ENCODE data around the gene PSMB5.
"Not testable (repeated sequence)": the region's sequence is repeated elsewhere in the genome, so short reads cannot be mapped to it uniquely, and the experiment has no call there.

PSMB5 gene

DNA sequence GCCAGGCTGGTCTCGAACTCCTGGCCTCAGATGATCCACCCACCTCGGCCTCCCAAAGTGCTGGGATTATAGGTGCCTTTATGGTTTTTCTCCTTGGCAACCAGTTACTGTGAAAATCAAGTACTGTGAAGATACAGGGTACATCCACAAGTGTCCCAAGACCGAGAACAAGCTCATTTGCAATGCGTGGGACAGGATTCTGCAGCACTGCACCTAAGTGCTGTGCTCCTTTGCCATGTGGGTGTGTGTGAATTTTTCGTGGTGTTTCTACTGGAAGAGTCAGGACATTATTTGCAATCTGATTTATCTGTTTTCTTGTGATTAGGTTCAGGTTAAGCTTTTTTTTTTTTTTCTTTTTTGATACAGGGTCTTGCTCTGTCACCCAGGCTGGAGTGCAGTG, 17.6 kb downstream of the PSMB5 start:
- H3K27me3 ChIP-seq, result no peaks in the 10 kb centered on the region
- no peaks in the 10 kb centered on the region for H3K4me1 ChIP-seq
- no peak for DNase-seq
- TF ChIP-seq, protein P1, sequence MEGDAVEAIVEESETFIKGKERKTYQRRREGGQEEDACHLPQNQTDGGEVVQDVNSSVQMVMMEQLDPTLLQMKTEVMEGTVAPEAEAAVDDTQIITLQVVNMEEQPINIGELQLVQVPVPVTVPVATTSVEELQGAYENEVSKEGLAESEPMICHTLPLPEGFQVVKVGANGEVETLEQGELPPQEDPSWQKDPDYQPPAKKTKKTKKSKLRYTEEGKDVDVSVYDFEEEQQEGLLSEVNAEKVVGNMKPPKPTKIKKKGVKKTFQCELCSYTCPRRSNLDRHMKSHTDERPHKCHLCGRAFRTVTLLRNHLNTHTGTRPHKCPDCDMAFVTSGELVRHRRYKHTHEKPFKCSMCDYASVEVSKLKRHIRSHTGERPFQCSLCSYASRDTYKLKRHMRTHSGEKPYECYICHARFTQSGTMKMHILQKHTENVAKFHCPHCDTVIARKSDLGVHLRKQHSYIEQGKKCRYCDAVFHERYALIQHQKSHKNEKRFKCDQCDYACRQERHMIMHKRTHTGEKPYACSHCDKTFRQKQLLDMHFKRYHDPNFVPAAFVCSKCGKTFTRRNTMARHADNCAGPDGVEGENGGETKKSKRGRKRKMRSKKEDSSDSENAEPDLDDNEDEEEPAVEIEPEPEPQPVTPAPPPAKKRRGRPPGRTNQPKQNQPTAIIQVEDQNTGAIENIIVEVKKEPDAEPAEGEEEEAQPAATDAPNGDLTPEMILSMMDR (IDR thresholded peaks at IDR 0.05), result no peak
- H3K36me3 ChIP-seq, result no peaks in the 10 kb centered on the region
- H3K27ac ChIP-seq, result no peak overlapping the region
- intact Hi-C loops (cut with DNase I; ENCODE audit: low total_unique reads), result no loop called here
- H3K4me3 ChIP-seq, result no peak overlapping the region
- H3K9me3 ChIP-seq, result no peaks in the 10 kb centered on the region

DNA sequence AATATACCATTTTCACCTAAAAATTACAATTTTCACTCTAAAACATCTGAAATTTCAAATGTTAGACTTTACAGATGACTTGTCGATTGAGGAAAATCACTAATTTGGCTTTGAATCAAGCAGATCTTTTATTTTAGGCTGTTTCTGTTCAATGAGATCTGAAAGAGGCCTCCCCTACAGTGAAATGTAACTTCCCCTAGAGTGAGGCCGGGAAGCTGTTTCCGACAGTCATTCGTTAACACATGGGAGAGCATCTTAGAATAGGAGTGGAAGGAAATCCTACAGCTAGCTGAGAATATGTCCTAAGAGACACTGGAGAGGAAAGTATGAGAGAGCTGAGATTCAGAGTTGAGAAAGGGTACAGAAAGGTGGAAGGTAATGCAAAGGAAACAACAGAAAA, 19.1 kb downstream of the PSMB5 start:
- H3K9me3 ChIP-seq, result no peaks in the 10 kb centered on the region
- no peak overlapping the region for H3K4me3 ChIP-seq
- DNase-seq, result no peak
- H3K27ac ChIP-seq, result no peak overlapping the region
- no peaks in the 10 kb centered on the region for H3K27me3 ChIP-seq
- H3K36me3 ChIP-seq, result no peaks in the 10 kb centered on the region
- H3K4me1 ChIP-seq, result no peaks in the 10 kb centered on the region
- TF ChIP-seq, protein P1 (IDR thresholded peaks at IDR 0.05), result no peak
- intact Hi-C loops (cut with DNase I; ENCODE audit: low total_unique reads), result no loop called here

- H3K27ac ChIP-seq; H3K36me3 ChIP-seq; DNase-seq; H3K27me3 ChIP-seq; H3K9me3 ChIP-seq; H3K4me3 ChIP-seq; intact Hi-C loops (cut with DNase I; ENCODE audit: low total_unique reads): not testable (repeated sequence)
- H3K4me1 ChIP-seq, result peaks cover 0 to 10% (median 3%) of the 10 kb centered on the region in 4 donors
Measured at GRCh38 chr14:23013749-23014054, 21.0 kb downstream of the PSMB5 start.

GRCh38 chr14:23013054-23013748, 21.5 kb downstream of the PSMB5 start:
- H3K36me3 ChIP-seq, result no peaks in the 10 kb centered on the region
- H3K4me1 ChIP-seq, result peaks cover 0 to 10% (median 3%) of the 10 kb centered on the region in 4 donors
- no peak for DNase-seq
- no peaks in the 10 kb centered on the region for H3K27me3 ChIP-seq
- peak overlapping the region; percentile 2 to 40 for H3K27ac ChIP-seq
- no peaks in the 10 kb centered on the region for H3K9me3 ChIP-seq
- H3K4me3 ChIP-seq, result no peak overlapping the region
- TF ChIP-seq, protein P1 (IDR thresholded peaks at IDR 0.05), result no peak
- intact Hi-C loops (cut with DNase I; ENCODE audit: low total_unique reads), result no loop called here

DNA sequence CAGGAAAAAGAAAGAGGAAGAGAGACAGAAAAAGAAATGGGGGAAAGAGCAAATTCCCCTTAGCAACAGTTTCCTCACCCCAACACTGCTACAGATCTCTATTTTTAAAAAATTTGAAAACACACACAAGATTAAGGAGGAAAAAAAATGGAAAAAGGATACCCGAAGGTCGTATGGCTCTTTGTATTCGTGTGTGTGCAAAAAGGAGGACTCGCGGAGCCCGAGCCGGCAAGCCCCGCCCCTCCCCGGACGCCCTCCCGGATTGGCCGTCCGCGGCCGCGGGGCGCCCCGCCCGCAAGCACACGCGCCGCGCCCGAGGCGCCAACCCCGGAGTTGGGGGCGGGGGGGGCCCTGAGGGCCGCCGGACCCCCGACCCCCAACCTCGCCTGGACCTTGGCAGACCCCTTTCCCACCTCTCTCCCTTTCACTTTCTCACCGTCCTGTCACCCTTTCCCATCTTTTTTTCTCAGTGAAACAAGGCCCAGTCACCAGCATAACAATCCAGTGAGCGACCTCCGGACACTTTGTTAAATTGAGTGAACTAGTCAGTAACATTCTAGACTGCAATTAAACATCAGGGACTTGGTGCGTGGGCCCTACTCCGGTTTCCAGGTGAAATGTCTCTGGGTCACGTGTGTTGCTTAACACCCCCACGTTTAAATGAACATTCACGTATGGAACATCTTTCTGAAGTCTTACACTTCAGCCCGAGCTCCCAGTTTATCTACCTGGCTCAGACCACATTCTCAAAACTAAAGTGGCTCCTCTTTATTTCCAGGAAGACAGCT, 24.6 kb downstream of the PSMB5 start, which contains the start of gene C14orf93:
Gene C14orf93 (minus strand): TSS at position 205 of the 788 bp plus-strand sequence. CDS start 11,120 bp downstream, outside the sequence.
- TF ChIP-seq, protein P1 (IDR thresholded peaks at IDR 0.05), result no peak
- Histone ChIP-seq H3K4me1 (peaks cover 0 to 23% (median 14%) of the 10 kb centered on the region in 4 donors), H3K27ac (peak within 1 kb of the TSS; percentile 83 to 85), H3K4me3 (peak within 1 kb of the TSS; percentile 53 to 64), H3K36me3 (no peaks in the 10 kb centered on the region), H3K27me3 (no peaks in the 10 kb centered on the region), H3K9me3 (no peaks in the 10 kb centered on the region)
- DNase-seq, result peak; percentile 75 to 90
- intact Hi-C loops (cut with DNase I; ENCODE audit: low total_unique reads), result no loop called here

GRCh38 chr14:23009483-23009938, 25.2 kb downstream of the PSMB5 start:
- no peak for DNase-seq
- Histone ChIP-seq H3K27ac (peak overlapping the region; percentile 83 to 85), H3K9me3 (no peaks in the 10 kb centered on the region), H3K27me3 (no peaks in the 10 kb centered on the region), H3K4me1 (peaks cover 0 to 23% (median 14%) of the 10 kb centered on the region in 4 donors), H3K4me3 (peak overlapping the region; percentile 53 to 64), H3K36me3 (no peaks in the 10 kb centered on the region)
- intact Hi-C loops (cut with DNase I; ENCODE audit: low total_unique reads), result no loop called here
- TF ChIP-seq, protein P1 (IDR thresholded peaks at IDR 0.05), result no peak
